ENCODE measurements around the gene AVPR1A.

Gene AVPR1A

GRCh38 chr12:63138488-63138887 lies 12.5 kb downstream of the AVPR1A start:
- H3K4me3 ChIP-seq (replicated peaks; ENCODE audit: low read depth, low read length) = no peak overlapping the region
- DNase-seq (ENCODE audit: extremely low read depth, low read depth) = no peak
- TF ChIP-seq CTCF (IDR thresholded peaks at IDR 0.05; ENCODE audit: low read depth, low read length, missing control alignments) = no peak

DNA sequence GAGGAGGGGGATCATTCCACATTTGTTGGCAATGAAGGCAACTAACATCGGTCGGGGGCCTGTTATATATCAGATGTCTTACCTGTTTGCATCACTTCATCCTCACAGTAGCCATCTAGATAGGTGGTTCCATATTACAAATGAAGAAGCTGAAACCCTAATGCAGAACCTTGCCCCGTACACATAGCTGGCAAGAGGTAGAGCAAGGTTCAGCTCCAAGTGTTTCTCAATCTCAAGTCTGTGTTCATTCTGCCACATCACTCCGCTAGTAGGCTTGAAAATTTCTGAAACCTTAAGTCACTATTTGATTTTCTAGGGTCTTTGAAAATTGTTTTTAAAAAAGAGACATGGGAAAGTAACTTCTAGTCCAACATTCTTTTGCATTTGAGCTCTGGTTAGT lies 17.0 kb downstream of the AVPR1A start:
- H3K4me3 ChIP-seq (replicated peaks; ENCODE audit: low read depth, low read length) = no peak overlapping the region
- TF ChIP-seq CTCF (IDR thresholded peaks at IDR 0.05; ENCODE audit: low read depth, low read length, missing control alignments) = no peak
- no peak for DNase-seq (ENCODE audit: extremely low read depth, low read depth)

DNA sequence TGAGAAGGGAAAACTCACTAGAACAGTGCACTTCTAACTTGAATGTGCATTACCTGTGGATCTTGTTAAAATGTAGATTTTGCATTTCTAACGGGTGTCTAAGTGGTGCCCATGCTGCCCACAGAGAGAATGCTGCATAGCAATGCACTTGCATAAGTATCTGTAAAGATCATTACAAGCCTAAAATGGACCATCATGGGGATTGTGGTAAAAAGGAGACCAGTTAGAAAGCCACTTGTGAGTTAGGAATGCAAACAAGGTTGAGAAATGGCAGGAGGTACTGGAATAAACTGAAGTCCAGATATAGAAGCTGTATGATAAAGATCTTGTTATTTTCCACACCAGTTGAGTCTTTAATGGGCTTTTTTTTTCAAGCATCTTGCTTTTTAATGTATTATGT lies 18.8 kb downstream of the AVPR1A start:
- DNase-seq (ENCODE audit: extremely low read depth, low read depth) = no peak
- no peak for TF ChIP-seq CTCF (IDR thresholded peaks at IDR 0.05; ENCODE audit: low read depth, low read length, missing control alignments)

DNA sequence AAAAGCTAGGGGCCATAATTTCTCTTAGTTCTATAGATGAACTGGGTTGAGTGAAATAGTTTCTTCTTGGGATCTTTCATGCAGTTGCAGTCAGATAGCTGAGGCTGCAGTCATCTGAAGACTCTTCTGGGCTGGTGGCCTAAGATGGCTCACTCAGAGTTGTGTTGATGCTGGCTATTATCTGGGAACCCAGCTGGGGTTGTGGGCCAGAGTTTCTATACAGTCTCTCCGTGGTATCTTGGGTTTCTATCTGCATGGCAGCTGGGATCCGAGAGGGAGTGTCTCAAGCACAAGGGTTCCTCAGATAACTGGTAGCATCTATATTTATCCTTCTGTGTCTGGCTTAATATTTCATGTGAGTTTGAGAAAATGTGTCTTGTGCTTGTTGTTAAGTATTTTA lies 21.1 kb downstream of the AVPR1A start:
- no peak for TF ChIP-seq CTCF (IDR thresholded peaks at IDR 0.05; ENCODE audit: low read depth, low read length, missing control alignments)
- no peak for DNase-seq (ENCODE audit: extremely low read depth, low read depth)
- H3K4me3 ChIP-seq (replicated peaks; ENCODE audit: low read depth, low read length) = no peak overlapping the region

More for the DNA sequence above, 18.8 kb downstream of the AVPR1A start:
- no peak overlapping the region for H3K4me3 ChIP-seq (replicated peaks; ENCODE audit: low read depth, low read length)

DNA sequence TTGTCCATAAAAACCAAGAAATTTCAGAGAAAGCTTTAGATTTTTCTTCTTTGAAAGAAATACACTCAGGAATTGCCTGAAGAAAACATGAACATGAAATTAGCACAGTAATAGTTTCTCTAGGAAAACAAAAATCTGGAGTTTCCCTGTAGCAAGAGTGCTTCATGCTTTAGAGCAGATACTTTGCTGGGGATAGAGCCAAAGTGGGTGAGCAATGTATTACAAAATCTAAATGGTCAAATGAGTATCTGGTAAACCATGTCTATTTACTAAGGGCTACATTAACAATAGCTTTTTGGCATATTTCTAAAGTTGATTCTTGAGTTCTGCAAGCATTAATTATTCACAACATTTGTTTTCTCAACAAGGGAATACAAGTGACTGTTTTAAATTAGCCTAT lies 26.2 kb downstream of the AVPR1A start:
- DNase-seq (ENCODE audit: extremely low read depth, low read depth) = no peak
- no peak for TF ChIP-seq CTCF (IDR thresholded peaks at IDR 0.05; ENCODE audit: low read depth, low read length, missing control alignments)

DNA sequence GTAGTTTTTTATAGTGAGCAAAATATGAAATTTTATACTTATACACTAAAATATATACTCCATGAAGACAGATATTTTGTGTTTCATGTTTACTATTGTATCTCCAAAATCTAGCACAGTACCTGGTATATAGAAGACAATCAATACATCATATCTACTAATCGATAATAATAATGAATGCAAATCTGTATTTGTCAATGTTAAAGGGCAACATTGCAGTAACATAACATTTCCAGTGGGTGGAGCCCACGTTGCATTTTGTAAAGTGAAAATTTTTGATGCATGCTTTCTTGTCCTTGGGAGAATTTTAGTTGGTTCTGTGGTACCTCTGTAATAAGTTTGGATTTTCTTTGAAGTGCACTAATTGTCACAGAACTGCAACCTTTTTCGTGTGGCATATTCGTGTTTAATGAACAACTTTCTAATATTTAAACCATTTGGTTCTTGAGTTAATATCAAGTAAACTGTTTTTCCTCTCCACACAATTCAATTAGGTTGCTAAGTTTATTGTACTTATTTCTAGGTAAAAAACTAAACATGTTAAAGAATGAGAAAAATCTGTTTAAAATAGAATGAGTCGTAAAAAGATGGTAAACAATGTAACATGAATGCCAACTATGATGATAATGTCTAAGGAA lies 47.4 kb downstream of the AVPR1A start:
- DNase-seq (ENCODE audit: extremely low read depth, low read depth) = no peak
- TF ChIP-seq CTCF (IDR thresholded peaks at IDR 0.05; ENCODE audit: low read depth, low read length, missing control alignments) = peak; percentile 53
- H3K4me3 ChIP-seq (replicated peaks; ENCODE audit: low read depth, low read length) = no peak overlapping the region

More for the DNA sequence above, 26.2 kb downstream of the AVPR1A start:
- H3K4me3 ChIP-seq (replicated peaks; ENCODE audit: low read depth, low read length) = no peak overlapping the region

- H3K4me3 ChIP-seq (replicated peaks; ENCODE audit: low read depth, low read length) = no peak overlapping the region
- DNase-seq (ENCODE audit: extremely low read depth, low read depth) = no peak
- TF ChIP-seq CTCF (IDR thresholded peaks at IDR 0.05; ENCODE audit: low read depth, low read length, missing control alignments) = no peak
Observed at GRCh38 chr12:63101920-63102319, 49.1 kb downstream of the AVPR1A start.
